ENCODE data around the gene SNRPA.

The SNRPA gene

GRCh38 chr19:40741527-40742390, 9.2 kb upstream of the SNRPA start:
- no peak for TF ChIP-seq CTCF (IDR thresholded peaks at IDR 0.05; ENCODE audit: low read depth, low read length)
- no peak overlapping the region for H3K4me3 ChIP-seq (ENCODE audit: low read depth, low read length)

GRCh38 chr19:40742477-40742876, 8.5 kb upstream of the SNRPA start:
- no peak overlapping the region for H3K4me3 ChIP-seq (ENCODE audit: low read depth, low read length)
- TF ChIP-seq CTCF (IDR thresholded peaks at IDR 0.05; ENCODE audit: low read depth, low read length): no peak

- H3K4me3 ChIP-seq (ENCODE audit: low read depth, low read length): no peak overlapping the region
- no peak for TF ChIP-seq CTCF (IDR thresholded peaks at IDR 0.05; ENCODE audit: low read depth, low read length)
Observed at GRCh38 chr19:40742886-40743285, 8.1 kb upstream of the SNRPA start.

DNA sequence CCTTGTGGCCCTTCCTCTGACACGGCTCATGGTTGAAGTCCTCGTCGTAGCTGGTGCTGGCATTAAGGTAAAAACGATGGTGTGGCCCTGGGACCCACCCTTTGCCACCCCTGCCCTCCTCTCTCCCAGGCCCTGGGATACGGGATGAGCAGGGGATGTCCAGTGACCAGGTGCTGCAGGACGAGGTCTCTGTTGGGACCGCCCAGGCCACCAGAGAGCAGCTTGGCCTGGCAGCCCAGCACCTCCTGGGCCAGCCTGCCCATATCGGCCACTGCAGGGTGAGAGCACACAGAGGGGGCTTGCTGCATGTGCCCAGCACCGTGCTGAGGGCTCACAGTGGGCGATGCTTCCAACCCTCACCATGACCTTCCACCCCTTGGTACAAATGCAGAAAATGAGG, 7.1 kb upstream of the SNRPA start:
- no peak overlapping the region for H3K4me3 ChIP-seq (ENCODE audit: low read depth, low read length)
- TF ChIP-seq CTCF (IDR thresholded peaks at IDR 0.05; ENCODE audit: low read depth, low read length): no peak

DNA sequence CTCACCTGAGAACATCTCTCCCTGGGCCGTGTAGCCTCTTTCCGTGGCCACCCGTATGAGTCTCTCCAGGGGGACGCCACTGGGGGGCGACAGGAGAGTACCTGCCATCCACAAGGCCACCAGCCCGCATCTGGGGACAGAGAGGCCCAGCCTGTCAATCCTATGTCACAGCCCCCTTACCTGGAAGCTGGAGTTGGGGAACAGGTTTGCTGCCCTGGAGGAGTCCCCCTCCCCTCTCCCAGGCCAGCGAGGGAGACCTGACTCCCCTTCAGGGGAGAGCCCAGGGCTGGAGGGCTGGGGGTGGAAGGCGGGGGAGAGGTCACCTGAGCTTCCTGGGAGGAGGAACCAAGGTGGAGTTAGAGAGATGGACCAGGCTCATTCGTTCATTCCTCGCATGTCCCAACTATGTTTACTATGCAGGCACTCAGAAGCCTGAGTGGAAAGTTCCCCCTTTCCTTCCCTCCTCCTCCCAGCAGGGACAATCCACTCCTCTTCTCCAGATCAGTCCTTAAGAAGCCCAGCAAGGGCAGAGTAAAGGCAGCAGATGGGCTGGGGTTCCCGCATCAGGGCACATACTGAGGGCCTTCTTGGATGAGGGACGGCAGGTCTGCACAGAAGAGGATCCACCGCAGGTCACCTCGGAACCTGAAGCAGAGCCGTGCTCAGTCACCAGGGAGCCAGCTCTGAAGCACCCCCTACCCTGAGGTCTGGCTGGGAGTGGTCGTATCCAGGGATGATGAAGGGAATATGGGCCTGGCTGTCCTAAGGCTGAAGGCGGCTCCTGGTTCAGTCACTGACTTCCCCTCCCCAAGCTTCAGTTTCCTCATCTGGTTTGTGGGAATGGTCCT, 6.2 kb upstream of the SNRPA start:
- no peak for TF ChIP-seq CTCF (IDR thresholded peaks at IDR 0.05; ENCODE audit: low read depth, low read length)
- H3K4me3 ChIP-seq (ENCODE audit: low read depth, low read length): no peak overlapping the region

GRCh38 chr19:40745402-40745780, 5.6 kb upstream of the SNRPA start:
- TF ChIP-seq CTCF (IDR thresholded peaks at IDR 0.05; ENCODE audit: low read depth, low read length): no peak

DNA sequence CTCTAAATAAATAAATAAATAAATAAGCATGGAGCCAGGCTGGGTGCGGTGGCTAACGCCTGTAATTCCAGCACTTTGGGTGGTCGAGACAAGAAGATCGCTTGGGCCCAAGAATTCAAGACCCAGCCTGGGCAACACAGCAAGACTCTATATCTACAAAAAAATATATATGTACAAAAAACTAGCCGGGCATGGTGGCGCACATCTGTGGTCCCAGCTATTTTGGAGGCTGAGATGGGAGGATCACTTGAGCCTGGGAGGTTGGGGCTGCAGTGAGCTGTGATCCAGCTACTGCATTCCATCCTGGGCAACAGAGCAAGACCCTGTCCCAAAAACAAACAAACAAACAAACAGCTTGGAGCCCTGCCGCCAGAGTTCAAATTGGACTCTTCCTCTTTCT, 3.5 kb upstream of the SNRPA start:
- no peak for TF ChIP-seq CTCF (IDR thresholded peaks at IDR 0.05; ENCODE audit: low read depth, low read length)
- H3K4me3 ChIP-seq (ENCODE audit: low read depth, low read length): no peak overlapping the region

More at GRCh38 chr19:40745402-40745780, 5.6 kb upstream of the SNRPA start:
- H3K4me3 ChIP-seq (ENCODE audit: low read depth, low read length): no peak overlapping the region
